Measurements from ENCODE around the gene MCCC2.

MCCC2 gene

DNA sequence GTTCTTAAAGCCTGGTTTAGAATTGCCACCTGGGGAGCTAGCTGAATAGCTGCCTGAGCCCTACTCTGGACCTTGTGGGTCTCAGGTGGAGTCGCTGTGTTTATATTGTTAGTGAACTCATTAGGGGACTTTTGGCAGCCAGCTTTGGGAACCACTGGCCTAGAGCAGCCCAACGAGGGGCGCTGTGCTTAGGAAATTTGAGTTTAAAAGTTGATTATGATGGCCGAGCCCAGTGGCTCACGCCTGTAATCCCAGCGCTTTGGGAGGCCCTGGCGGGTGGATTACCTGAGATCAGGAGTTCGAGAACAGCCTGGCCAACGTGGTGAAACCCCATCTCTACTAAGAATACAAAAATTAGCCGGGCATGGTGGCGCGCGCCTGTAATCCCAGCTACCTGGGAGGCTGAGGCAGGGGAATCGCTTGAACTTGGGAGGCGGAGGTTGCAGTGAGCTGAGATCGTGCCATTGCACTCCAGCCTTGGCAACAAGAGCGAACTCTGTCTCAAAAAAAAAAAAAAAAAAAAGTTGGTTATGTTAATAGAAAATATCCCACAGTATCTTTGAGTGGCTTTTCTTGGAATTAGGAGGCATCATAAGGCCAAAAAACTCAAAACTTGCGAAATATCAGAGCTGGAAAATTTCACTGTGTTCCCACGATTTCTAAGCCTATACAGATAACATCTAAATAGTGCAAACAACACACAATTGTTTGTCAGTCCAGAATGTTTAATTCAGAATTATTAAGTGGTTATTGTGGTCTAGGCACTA lies 809 bp downstream of the MCCC2 start:
- TF ChIP-seq CREB1 (IDR thresholded peaks at IDR 0.05; ENCODE audit: low read depth) (no peak), RAD21 (IDR thresholded peaks at IDR 0.05; ENCODE audit: low read depth) (no peak), ZBTB7A (IDR thresholded peaks at IDR 0.05; ENCODE audit: low read depth) (no peak), EGR1 (IDR thresholded peaks at IDR 0.05) (no peak), TCF12 (IDR thresholded peaks at IDR 0.05; ENCODE audit: low read depth) (no peak), NFIC (IDR thresholded peaks at IDR 0.05) (no peak), CEBPB (IDR thresholded peaks at IDR 0.05) (no peak), TEAD4 (IDR thresholded peaks at IDR 0.05) (no peak), FOXM1 (IDR thresholded peaks at IDR 0.05; ENCODE audit: borderline replicate concordance, low read depth) (no peak), YY1 (IDR thresholded peaks at IDR 0.05; ENCODE audit: low read depth) (no peak), TAF1 (IDR thresholded peaks at IDR 0.05; ENCODE audit: low read depth) (no peak), EP300 (IDR thresholded peaks at IDR 0.05; ENCODE audit: borderline replicate concordance) (no peak)
- TF ChIP-seq, protein P1, sequence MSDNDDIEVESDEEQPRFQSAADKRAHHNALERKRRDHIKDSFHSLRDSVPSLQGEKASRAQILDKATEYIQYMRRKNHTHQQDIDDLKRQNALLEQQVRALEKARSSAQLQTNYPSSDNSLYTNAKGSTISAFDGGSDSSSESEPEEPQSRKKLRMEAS (IDR thresholded peaks at IDR 0.05), result no peak
- TF ChIP-seq, protein P2, sequence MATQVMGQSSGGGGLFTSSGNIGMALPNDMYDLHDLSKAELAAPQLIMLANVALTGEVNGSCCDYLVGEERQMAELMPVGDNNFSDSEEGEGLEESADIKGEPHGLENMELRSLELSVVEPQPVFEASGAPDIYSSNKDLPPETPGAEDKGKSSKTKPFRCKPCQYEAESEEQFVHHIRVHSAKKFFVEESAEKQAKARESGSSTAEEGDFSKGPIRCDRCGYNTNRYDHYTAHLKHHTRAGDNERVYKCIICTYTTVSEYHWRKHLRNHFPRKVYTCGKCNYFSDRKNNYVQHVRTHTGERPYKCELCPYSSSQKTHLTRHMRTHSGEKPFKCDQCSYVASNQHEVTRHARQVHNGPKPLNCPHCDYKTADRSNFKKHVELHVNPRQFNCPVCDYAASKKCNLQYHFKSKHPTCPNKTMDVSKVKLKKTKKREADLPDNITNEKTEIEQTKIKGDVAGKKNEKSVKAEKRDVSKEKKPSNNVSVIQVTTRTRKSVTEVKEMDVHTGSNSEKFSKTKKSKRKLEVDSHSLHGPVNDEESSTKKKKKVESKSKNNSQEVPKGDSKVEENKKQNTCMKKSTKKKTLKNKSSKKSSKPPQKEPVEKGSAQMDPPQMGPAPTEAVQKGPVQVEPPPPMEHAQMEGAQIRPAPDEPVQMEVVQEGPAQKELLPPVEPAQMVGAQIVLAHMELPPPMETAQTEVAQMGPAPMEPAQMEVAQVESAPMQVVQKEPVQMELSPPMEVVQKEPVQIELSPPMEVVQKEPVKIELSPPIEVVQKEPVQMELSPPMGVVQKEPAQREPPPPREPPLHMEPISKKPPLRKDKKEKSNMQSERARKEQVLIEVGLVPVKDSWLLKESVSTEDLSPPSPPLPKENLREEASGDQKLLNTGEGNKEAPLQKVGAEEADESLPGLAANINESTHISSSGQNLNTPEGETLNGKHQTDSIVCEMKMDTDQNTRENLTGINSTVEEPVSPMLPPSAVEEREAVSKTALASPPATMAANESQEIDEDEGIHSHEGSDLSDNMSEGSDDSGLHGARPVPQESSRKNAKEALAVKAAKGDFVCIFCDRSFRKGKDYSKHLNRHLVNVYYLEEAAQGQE (IDR thresholded peaks at IDR 0.05; ENCODE audit: low read depth), result no peak
- TF ChIP-seq, protein P3, sequence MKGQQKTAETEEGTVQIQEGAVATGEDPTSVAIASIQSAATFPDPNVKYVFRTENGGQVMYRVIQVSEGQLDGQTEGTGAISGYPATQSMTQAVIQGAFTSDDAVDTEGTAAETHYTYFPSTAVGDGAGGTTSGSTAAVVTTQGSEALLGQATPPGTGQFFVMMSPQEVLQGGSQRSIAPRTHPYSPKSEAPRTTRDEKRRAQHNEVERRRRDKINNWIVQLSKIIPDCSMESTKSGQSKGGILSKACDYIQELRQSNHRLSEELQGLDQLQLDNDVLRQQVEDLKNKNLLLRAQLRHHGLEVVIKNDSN (IDR thresholded peaks at IDR 0.05), result no peak

DNA sequence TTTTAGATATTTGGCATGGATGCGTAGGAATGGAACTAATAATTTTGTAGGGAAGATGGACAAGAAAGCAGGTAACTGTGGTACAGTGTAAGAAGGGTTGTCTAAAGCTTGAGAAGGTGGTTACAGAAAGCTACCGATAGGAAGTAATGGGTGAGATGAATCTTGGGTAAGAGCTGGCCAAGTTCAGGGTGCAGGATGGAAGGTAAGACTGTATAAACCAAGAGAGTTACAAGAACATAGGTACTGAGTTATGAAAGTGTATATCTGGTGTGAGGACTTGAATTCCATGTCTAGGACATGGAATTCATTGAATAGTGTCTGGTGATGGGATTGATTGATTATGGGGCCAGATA lies 1.4 kb downstream of the MCCC2 start:
- TF ChIP-seq TCF12 (IDR thresholded peaks at IDR 0.05; ENCODE audit: low read depth) (no peak), EGR1 (IDR thresholded peaks at IDR 0.05) (no peak), FOXM1 (IDR thresholded peaks at IDR 0.05; ENCODE audit: borderline replicate concordance, low read depth) (no peak), NFIC (IDR thresholded peaks at IDR 0.05) (no peak), EP300 (IDR thresholded peaks at IDR 0.05; ENCODE audit: borderline replicate concordance) (no peak), TEAD4 (IDR thresholded peaks at IDR 0.05) (no peak), YY1 (IDR thresholded peaks at IDR 0.05; ENCODE audit: low read depth) (no peak), CREB1 (IDR thresholded peaks at IDR 0.05; ENCODE audit: low read depth) (no peak)
- TF ChIP-seq, protein P2 (IDR thresholded peaks at IDR 0.05; ENCODE audit: low read depth), result no peak

DNA sequence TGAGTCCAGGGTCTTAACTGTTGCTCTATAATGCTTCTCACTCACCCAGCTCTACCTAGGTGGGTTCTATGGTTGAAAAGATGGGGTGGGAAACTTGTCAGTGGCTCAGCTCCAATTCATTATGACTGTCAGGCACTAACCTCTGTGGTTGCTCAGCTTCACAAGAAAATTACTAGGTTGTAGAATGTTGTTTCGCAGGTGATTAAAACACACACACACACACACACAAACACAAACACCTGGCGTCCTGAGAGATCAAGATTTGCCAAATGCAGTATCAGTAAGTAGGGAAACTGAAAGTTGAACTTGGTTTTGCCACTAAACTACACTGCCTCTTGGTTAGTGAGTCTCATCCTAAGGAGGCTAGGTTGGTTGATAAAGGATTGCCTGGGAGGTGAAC lies 2.8 kb downstream of the MCCC2 start:
- TF ChIP-seq ZBTB7A (IDR thresholded peaks at IDR 0.05; ENCODE audit: low read depth) (no peak), NFIC (IDR thresholded peaks at IDR 0.05) (no peak), EP300 (IDR thresholded peaks at IDR 0.05; ENCODE audit: borderline replicate concordance) (no peak), TAF1 (IDR thresholded peaks at IDR 0.05; ENCODE audit: low read depth) (no peak), EGR1 (IDR thresholded peaks at IDR 0.05) (no peak), CEBPB (IDR thresholded peaks at IDR 0.05) (no peak), YY1 (IDR thresholded peaks at IDR 0.05; ENCODE audit: low read depth) (no peak), TCF12 (IDR thresholded peaks at IDR 0.05; ENCODE audit: low read depth) (no peak), CREB1 (IDR thresholded peaks at IDR 0.05; ENCODE audit: low read depth) (no peak), TEAD4 (IDR thresholded peaks at IDR 0.05) (no peak), RAD21 (IDR thresholded peaks at IDR 0.05; ENCODE audit: low read depth) (no peak), FOXM1 (IDR thresholded peaks at IDR 0.05; ENCODE audit: borderline replicate concordance, low read depth) (no peak)
- TF ChIP-seq, protein P2 (IDR thresholded peaks at IDR 0.05; ENCODE audit: low read depth), result no peak
- TF ChIP-seq, protein P1 (IDR thresholded peaks at IDR 0.05), result no peak
- TF ChIP-seq, protein P3 (IDR thresholded peaks at IDR 0.05), result no peak

DNA sequence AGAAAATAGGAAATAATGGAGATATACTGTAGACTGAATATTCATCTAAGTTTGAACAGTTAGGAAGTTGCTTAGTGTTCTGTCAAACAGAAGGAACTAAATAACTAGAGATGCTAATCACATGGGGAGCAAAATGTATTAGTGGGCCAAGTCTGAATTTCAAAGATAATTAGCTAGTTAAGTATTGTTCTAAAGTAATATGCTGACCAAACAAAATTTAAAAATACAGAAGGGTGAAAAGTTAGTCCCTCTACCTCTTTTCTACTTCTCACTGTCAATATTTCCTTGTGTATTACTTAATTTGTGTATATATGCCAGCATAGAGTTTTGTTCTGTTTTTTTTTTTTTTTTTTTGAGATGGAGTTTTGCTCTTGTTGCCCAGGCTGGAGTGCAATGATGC lies 4.0 kb downstream of the MCCC2 start:
- no peak for TF ChIP-seq NFIC (IDR thresholded peaks at IDR 0.05)
- TF ChIP-seq, protein P1 (IDR thresholded peaks at IDR 0.05), result no peak
- no peak for TF ChIP-seq YY1 (IDR thresholded peaks at IDR 0.05; ENCODE audit: low read depth)
- no peak for TF ChIP-seq RAD21 (IDR thresholded peaks at IDR 0.05; ENCODE audit: low read depth)
- TF ChIP-seq EP300 (IDR thresholded peaks at IDR 0.05; ENCODE audit: borderline replicate concordance), result no peak
- no peak for TF ChIP-seq EGR1 (IDR thresholded peaks at IDR 0.05)
- TF ChIP-seq FOXM1 (IDR thresholded peaks at IDR 0.05; ENCODE audit: borderline replicate concordance, low read depth), result no peak
